ENCODE data around the gene KIF16B.

GRCh38 chr20:16229813-16230212, 343.4 kb downstream of the KIF16B start:
- TF ChIP-seq TCF12 (IDR thresholded peaks at IDR 0.05; ENCODE audit: low read depth, low read length) (no peak), CHD2 (IDR thresholded peaks at IDR 0.05; ENCODE audit: low read length) (no peak), CTCF (IDR thresholded peaks at IDR 0.05; ENCODE audit: control extremely low read depth in 1 of 3, insufficient read depth in 1 of 3, low read depth in 1 of 3, low read length in 3 of 3) (no peak), POLR2A (IDR thresholded peaks at IDR 0.05; ENCODE audit: control extremely low read depth in 1 of 2, low read depth in 2 of 2, low read length in 2 of 2) (no peak), NANOG (IDR thresholded peaks at IDR 0.05; ENCODE audit: insufficient read depth, low read depth, low read length, poor library complexity, severe bottlenecking) (no peak), EP300 (IDR thresholded peaks at IDR 0.05; ENCODE audit: borderline replicate concordance in 1 of 2, low read depth in 2 of 2, low read length in 2 of 2) (no peak), EGR1 (IDR thresholded peaks at IDR 0.05; ENCODE audit: borderline replicate concordance, low read depth, low read length) (no peak)

Measured in H1 (cell line).